Measurements from ENCODE around the gene RTCA. TPM values are rescaled to one million over a fixed set of nuclear protein-coding genes. Genes with fewer than 3 reads are reported as not detected.

RTCA gene
- polyA plus RNA-seq, 1 donor from 2014 or later, result 95.2 TPM

DNA sequence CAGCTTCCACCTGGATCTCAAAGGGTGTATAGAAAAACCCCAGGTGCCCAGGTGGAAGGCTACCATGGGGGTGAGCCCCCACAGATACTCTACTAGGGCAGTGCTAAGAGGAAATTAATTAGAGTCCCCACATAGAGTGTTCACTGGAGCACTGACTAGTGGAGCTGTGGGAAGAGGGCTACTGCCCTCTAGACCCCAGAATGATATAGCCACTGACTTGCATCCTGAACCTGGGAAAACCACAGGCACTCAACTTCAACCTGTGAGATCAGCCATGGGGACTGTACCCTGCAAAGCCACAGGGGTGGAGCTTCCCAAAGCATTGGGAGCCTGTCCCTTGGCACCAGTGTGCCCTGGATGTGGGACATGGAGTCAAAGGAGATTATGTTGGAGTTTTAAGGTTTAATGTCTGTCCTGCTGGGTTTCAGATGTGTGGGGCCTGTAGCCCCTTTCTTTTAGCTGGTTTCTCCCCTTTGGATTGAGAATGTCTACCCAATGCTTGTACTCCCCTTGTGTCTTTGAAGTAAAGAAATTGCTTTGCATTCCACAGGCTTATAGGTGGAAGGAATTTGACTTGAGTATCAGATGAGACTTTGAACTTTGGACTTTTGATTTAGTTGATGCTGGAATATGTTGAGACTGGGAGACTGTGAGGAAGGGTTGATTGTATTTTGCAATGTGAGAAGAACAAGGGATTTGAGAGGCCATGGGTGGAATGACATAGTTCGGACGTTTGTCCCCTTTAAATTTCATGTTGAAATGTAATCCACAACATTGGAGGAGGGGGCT lies 54.5 kb downstream of the RTCA start:
- no peak overlapping the region for H3K27ac ChIP-seq (ENCODE audit: low read length)
- TF ChIP-seq, protein P1, sequence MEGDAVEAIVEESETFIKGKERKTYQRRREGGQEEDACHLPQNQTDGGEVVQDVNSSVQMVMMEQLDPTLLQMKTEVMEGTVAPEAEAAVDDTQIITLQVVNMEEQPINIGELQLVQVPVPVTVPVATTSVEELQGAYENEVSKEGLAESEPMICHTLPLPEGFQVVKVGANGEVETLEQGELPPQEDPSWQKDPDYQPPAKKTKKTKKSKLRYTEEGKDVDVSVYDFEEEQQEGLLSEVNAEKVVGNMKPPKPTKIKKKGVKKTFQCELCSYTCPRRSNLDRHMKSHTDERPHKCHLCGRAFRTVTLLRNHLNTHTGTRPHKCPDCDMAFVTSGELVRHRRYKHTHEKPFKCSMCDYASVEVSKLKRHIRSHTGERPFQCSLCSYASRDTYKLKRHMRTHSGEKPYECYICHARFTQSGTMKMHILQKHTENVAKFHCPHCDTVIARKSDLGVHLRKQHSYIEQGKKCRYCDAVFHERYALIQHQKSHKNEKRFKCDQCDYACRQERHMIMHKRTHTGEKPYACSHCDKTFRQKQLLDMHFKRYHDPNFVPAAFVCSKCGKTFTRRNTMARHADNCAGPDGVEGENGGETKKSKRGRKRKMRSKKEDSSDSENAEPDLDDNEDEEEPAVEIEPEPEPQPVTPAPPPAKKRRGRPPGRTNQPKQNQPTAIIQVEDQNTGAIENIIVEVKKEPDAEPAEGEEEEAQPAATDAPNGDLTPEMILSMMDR (IDR thresholded peaks at IDR 0.05; ENCODE audit: poor library complexity, severe bottlenecking), result no peak
- TF ChIP-seq, protein P2, sequence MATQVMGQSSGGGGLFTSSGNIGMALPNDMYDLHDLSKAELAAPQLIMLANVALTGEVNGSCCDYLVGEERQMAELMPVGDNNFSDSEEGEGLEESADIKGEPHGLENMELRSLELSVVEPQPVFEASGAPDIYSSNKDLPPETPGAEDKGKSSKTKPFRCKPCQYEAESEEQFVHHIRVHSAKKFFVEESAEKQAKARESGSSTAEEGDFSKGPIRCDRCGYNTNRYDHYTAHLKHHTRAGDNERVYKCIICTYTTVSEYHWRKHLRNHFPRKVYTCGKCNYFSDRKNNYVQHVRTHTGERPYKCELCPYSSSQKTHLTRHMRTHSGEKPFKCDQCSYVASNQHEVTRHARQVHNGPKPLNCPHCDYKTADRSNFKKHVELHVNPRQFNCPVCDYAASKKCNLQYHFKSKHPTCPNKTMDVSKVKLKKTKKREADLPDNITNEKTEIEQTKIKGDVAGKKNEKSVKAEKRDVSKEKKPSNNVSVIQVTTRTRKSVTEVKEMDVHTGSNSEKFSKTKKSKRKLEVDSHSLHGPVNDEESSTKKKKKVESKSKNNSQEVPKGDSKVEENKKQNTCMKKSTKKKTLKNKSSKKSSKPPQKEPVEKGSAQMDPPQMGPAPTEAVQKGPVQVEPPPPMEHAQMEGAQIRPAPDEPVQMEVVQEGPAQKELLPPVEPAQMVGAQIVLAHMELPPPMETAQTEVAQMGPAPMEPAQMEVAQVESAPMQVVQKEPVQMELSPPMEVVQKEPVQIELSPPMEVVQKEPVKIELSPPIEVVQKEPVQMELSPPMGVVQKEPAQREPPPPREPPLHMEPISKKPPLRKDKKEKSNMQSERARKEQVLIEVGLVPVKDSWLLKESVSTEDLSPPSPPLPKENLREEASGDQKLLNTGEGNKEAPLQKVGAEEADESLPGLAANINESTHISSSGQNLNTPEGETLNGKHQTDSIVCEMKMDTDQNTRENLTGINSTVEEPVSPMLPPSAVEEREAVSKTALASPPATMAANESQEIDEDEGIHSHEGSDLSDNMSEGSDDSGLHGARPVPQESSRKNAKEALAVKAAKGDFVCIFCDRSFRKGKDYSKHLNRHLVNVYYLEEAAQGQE (IDR thresholded peaks at IDR 0.05; ENCODE audit: borderline replicate concordance), result no peak
- TF ChIP-seq RAD21 (conservative IDR thresholded peaks at IDR 0.05) (no peak), EZH2 (IDR thresholded peaks at IDR 0.05; ENCODE audit: borderline replicate concordance, insufficient read depth, low read length, poor library complexity, severe bottlenecking) (no peak), POLR2AphosphoS5 (IDR thresholded peaks at IDR 0.05) (no peak), EP300 (conservative IDR thresholded peaks at IDR 0.05; ENCODE audit: poor library complexity, severe bottlenecking) (no peak), TAF1 (IDR thresholded peaks at IDR 0.05; ENCODE audit: low read depth) (no peak), SMC3 (conservative IDR thresholded peaks at IDR 0.05; ENCODE audit: poor library complexity) (no peak), MXI1 (conservative IDR thresholded peaks at IDR 0.05; ENCODE audit: poor library complexity, severe bottlenecking) (no peak)
- no peaks in the 10 kb centered on the region for H4K20me1 ChIP-seq (ENCODE audit: insufficient read depth)
- no peaks in the 10 kb centered on the region for H3K27me3 ChIP-seq (ENCODE audit: insufficient read depth, low read depth, low read length)
- no peak overlapping the region for H2AFZ ChIP-seq (ENCODE audit: low read depth, low read length)
- H3F3A ChIP-seq (ENCODE audit: insufficient read depth, low read length, poor library complexity, severe bottlenecking), result no peaks in the 10 kb centered on the region
- H3K4me2 ChIP-seq (ENCODE audit: low read length), result no peak overlapping the region
- H3K9ac ChIP-seq (ENCODE audit: low read length), result no peak overlapping the region
- no peak overlapping the region for H3K4me3 ChIP-seq (ENCODE audit: low read length)
- no peaks in the 10 kb centered on the region for H3K9me3 ChIP-seq (ENCODE audit: low read length)
- no peaks in the 10 kb centered on the region for H3K79me2 ChIP-seq (replicated peaks; ENCODE audit: insufficient read depth, low read length)
- H3K9me2 ChIP-seq (ENCODE audit: insufficient read depth, low read length), result no peaks in the 10 kb centered on the region
- H3K36me3 ChIP-seq (ENCODE audit: insufficient read depth, low read length), result no peaks in the 10 kb centered on the region

DNA sequence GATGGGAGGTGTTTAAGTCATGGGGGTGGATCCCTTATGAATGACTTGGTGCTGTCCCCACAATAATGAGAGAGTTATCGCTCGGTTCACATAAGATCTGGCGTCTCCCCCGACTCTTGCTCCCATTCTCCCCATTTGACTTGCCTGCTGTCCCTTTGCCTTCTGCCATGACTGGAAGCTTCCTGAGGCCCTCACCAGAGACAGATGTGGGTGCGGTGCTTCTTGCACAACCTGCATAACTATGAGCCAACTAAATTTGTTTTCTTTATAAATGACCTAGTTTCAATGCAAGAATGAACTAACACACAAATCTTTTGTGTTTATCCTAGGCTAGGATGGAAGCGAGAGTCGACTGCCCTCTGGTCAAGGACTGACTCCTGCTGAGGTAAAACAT lies 55.1 kb downstream of the RTCA start:
- Histone ChIP-seq H2AFZ (ENCODE audit: low read depth, low read length) (no peak overlapping the region), H3K4me2 (ENCODE audit: low read length) (no peak overlapping the region), H4K20me1 (ENCODE audit: insufficient read depth) (no peaks in the 10 kb centered on the region), H3K27me3 (ENCODE audit: insufficient read depth, low read depth, low read length) (no peaks in the 10 kb centered on the region), H3K9ac (ENCODE audit: low read length) (no peak overlapping the region), H3K9me3 (ENCODE audit: low read length) (no peaks in the 10 kb centered on the region), H3K79me2 (replicated peaks; ENCODE audit: insufficient read depth, low read length) (no peaks in the 10 kb centered on the region), H3K9me2 (ENCODE audit: insufficient read depth, low read length) (no peaks in the 10 kb centered on the region), H3F3A (ENCODE audit: insufficient read depth, low read length, poor library complexity, severe bottlenecking) (no peaks in the 10 kb centered on the region), H3K4me3 (ENCODE audit: low read length) (no peak overlapping the region), H3K36me3 (ENCODE audit: insufficient read depth, low read length) (no peaks in the 10 kb centered on the region), H3K27ac (ENCODE audit: low read length) (no peak overlapping the region)
- TF ChIP-seq RAD21 (conservative IDR thresholded peaks at IDR 0.05) (no peak), TAF1 (IDR thresholded peaks at IDR 0.05; ENCODE audit: low read depth) (no peak), EZH2 (IDR thresholded peaks at IDR 0.05; ENCODE audit: borderline replicate concordance, insufficient read depth, low read length, poor library complexity, severe bottlenecking) (no peak), MXI1 (conservative IDR thresholded peaks at IDR 0.05; ENCODE audit: poor library complexity, severe bottlenecking) (no peak), EP300 (conservative IDR thresholded peaks at IDR 0.05; ENCODE audit: poor library complexity, severe bottlenecking) (no peak), POLR2AphosphoS5 (IDR thresholded peaks at IDR 0.05) (no peak), SMC3 (conservative IDR thresholded peaks at IDR 0.05; ENCODE audit: poor library complexity) (no peak)
- TF ChIP-seq, protein P2 (IDR thresholded peaks at IDR 0.05; ENCODE audit: borderline replicate concordance), result no peak
- TF ChIP-seq, protein P1 (IDR thresholded peaks at IDR 0.05; ENCODE audit: poor library complexity, severe bottlenecking), result no peak

Measured in neural cell (in vitro differentiated cells).